ENCODE data around the gene ARHGAP31.
"Not testable (repeated sequence)": the region's sequence is repeated elsewhere in the genome, so short reads cannot be mapped to it uniquely, and the experiment has no call there.

ARHGAP31 gene

GRCh38 chr3:119352863-119353527 is 58.8 kb downstream of the ARHGAP31 start:
- DNase-seq: peak; percentile 8

- not testable (repeated sequence) for DNase-seq
These were observed 61.4 kb downstream of the ARHGAP31 start for GRCh38 chr3:119355608-119356007.

- no peak for DNase-seq
These were observed 62.5 kb downstream of the ARHGAP31 start for GRCh38 chr3:119356646-119357045.

GRCh38 chr3:119357190-119357589 is 63.0 kb downstream of the ARHGAP31 start:
- no peak for DNase-seq

GRCh38 chr3:119359476-119360326 is 65.5 kb downstream of the ARHGAP31 start:
- no peak for DNase-seq

- DNase-seq: no peak
These were observed 66.7 kb downstream of the ARHGAP31 start for GRCh38 chr3:119360736-119361462.

- DNase-seq: no peak
These were observed 67.8 kb downstream of the ARHGAP31 start for GRCh38 chr3:119362010-119362409.

GRCh38 chr3:119362940-119363725 is 69.0 kb downstream of the ARHGAP31 start:
- DNase-seq: no peak

- DNase-seq: no peak
These were observed 70.2 kb downstream of the ARHGAP31 start for GRCh38 chr3:119364401-119364800.

- no peak for DNase-seq
These were observed 71.2 kb downstream of the ARHGAP31 start for GRCh38 chr3:119365418-119365817.

GRCh38 chr3:119367000-119367399 is 72.8 kb downstream of the ARHGAP31 start:
- DNase-seq: no peak

- DNase-seq: no peak
These were observed 74.1 kb downstream of the ARHGAP31 start for GRCh38 chr3:119368298-119368697.

GRCh38 chr3:119371786-119372185 is 77.6 kb downstream of the ARHGAP31 start:
- DNase-seq: not testable (repeated sequence)

GRCh38 chr3:119375106-119375505 is 80.9 kb downstream of the ARHGAP31 start:
- DNase-seq: no peak

- no peak for DNase-seq
These were observed 81.3 kb downstream of the ARHGAP31 start for GRCh38 chr3:119375510-119375909.

GRCh38 chr3:119376758-119377157 is 82.6 kb downstream of the ARHGAP31 start:
- no peak for DNase-seq

- DNase-seq: no peak
These were observed 84.1 kb downstream of the ARHGAP31 start for GRCh38 chr3:119378259-119378803.

GRCh38 chr3:119380697-119381096 is 86.5 kb downstream of the ARHGAP31 start:
- no peak for DNase-seq

GRCh38 chr3:119382134-119382533 is 88.0 kb downstream of the ARHGAP31 start:
- no peak for DNase-seq

- DNase-seq: no peak
These were observed 94.4 kb downstream of the ARHGAP31 start for GRCh38 chr3:119388577-119388976.

- no peak for DNase-seq
These were observed 101.8 kb downstream of the ARHGAP31 start for GRCh38 chr3:119395923-119396358.

- DNase-seq: no peak
These were observed 102.7 kb downstream of the ARHGAP31 start for GRCh38 chr3:119396870-119397269.
